ENCODE measurements around the gene YDJC.

DNA sequence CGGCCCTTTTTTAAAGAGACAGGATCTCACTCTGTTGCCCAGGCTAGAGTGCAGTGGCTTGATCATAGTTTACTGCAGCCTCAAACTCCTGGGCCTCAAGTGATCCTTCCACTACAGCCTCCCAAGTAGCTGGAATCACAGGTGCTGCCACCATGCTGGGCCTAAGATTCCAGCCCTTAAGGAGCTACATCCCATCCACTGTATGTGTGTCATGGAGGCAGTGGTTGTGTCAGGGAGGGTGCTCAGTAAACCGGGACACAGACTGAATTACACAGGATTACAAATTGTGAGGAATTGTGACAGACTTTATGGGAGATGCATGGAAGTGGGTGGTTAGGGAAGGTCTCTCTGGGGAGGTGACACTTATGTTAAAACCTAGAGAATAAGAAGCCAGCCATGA lies 33.9 kb upstream of the YDJC start:
- TF ChIP-seq, protein P1, sequence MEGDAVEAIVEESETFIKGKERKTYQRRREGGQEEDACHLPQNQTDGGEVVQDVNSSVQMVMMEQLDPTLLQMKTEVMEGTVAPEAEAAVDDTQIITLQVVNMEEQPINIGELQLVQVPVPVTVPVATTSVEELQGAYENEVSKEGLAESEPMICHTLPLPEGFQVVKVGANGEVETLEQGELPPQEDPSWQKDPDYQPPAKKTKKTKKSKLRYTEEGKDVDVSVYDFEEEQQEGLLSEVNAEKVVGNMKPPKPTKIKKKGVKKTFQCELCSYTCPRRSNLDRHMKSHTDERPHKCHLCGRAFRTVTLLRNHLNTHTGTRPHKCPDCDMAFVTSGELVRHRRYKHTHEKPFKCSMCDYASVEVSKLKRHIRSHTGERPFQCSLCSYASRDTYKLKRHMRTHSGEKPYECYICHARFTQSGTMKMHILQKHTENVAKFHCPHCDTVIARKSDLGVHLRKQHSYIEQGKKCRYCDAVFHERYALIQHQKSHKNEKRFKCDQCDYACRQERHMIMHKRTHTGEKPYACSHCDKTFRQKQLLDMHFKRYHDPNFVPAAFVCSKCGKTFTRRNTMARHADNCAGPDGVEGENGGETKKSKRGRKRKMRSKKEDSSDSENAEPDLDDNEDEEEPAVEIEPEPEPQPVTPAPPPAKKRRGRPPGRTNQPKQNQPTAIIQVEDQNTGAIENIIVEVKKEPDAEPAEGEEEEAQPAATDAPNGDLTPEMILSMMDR (IDR thresholded peaks at IDR 0.05), result no peak
- no peak for TF ChIP-seq ZFX (IDR thresholded peaks at IDR 0.05; ENCODE audit: borderline replicate concordance)

Data from 22Rv1 (cell line).